Adrenal gland (tissue), 12 donors: ENCODE measurements around the gene BPIFB4. TPM values are rescaled to one million over a fixed set of nuclear protein-coding genes. Genes with fewer than 3 reads are reported as not detected.

ENCODE experiments used
- DNase-seq, 7 donors: peaks; one replicate each; pipeline ENCODE4 v3.0.0-alpha.2; 2019 to 2020
- H3K27ac ChIP-seq, 5 donors: fragments of 200-600 bp; sonication (generic) in 4 of 5; 1 replicate in 3 of 5; 2 replicates in 2 of 5; pipeline versions ENCODE4 v1.5.1 to v1.8.0; 2016 to 2020; ENCODE audit warnings: mild to moderate bottlenecking in 1 of 5
- H3K27me3 ChIP-seq: fragments of 200-600 bp; 2 replicates; pipeline ENCODE4 v1.8.0; 2021
- H3K36me3 ChIP-seq, 2 donors: fragments of 200-600 bp; replicated peaks in 1 of 2; 1 replicate in 1 of 2; 2 replicates in 1 of 2; pipeline versions ENCODE4 v1.5.1 to v1.8.0; 2018 to 2022
- H3K4me1 ChIP-seq, 2 donors: fragments of 200-600 bp; replicated peaks in 1 of 2; 1 replicate in 1 of 2; 2 replicates in 1 of 2; pipeline versions ENCODE4 v1.5.1 to v1.8.0; 2018 to 2021
- H3K4me3 ChIP-seq, 4 donors: fragments of 200-600 bp; sonication (generic) in 3 of 4; one replicate each; pipeline ENCODE4 v1.5.1; 2016 to 2018
- H3K9me3 ChIP-seq, 3 donors: fragments of 200-600 bp; sonication (generic) in 1 of 3; replicated peaks in 1 of 3; 1 replicate in 2 of 3; 2 replicates in 1 of 3; pipeline versions ENCODE4 v1.5.1 to v1.8.0; 2016 to 2021
- POLR2A ChIP-seq, 2 donors: fragments of 450-650 bp; IDR thresholded peaks; one replicate each; pipeline ENCODE4 v1.6.1; 2017; ENCODE audit warnings: antibody characterized with exemption in 2 of 2, mild to moderate bottlenecking in 2 of 2, moderate library complexity in 1 of 2
- WGBS, 4 donors: extraction: QIAGEN DNeasy Blood & Tissue Kit in 2 of 4; methylation state at CpG; one replicate each; pipeline versions ENCODE4 v1.1.5 to v1.1.7; 2013 to 2017; 5-methylcytosine and 5-hydroxymethylcytosine counted together
- intact Hi-C, 2 donors: fragments of 100-400 bp; cut with DNase I; formaldehyde crosslinking; loops; one replicate each; pipeline versions ENCODE4 v1.14.1 to v1.15.0; 2022 to 2023
- polyA plus RNA-seq, 3 donors: library from polyadenylated mRNA; stranded (reverse); fragments of 200-250 nt in 2 of 3; fragments of 350-450 nt in 1 of 3; fragmentation: Illumina TruSeq in 1 of 3; extraction: RNeasy Lipid Tissue Mini Kit (QIAGEN cat#74804) in 1 of 3; gene quantifications; one replicate each; pipeline ENCODE4 v1.2.3, GENCODE V29; 2013 to 2014
- total RNA-seq, 9 donors: library from RNA; depleted of rRNA in 4 of 9; stranded (reverse); fragments of >200 nt in 4 of 9; fragments of 120-200 nt in 1 of 9; fragmentation: NEBNext Ultra II Directional in 1 of 9; extraction: Animal tissue kit (Norgen Biotek cat#: 25700) in 1 of 9; gene quantifications; one replicate each; pipeline versions ENCODE4 v1.1.0 to v1.2.4, GENCODE V29; 2013 to 2023
- TF ChIP-seq, protein P1 (sequence below), 6 experiments: fragments of 450-650 bp in 4 of 6; fragments of 200-600 bp in 2 of 6; sonication (generic) in 1 of 6; IDR thresholded peaks; 1 replicate in 5 of 6; 2 replicates in 1 of 6; pipeline versions ENCODE4 v1.5.1 to v1.8.0; 2016 to 2021; ENCODE audit warnings: antibody characterized with exemption in 6 of 6, mild to moderate bottlenecking in 2 of 6, moderate library complexity in 1 of 6
- donor health status: healthy with polysubstance abuse.
- donor health status: Bipolar disorder and iron deficiency.
- donor health status: DM: yes; HTN: yes; CAD: no.
- donor health status: DM: no; HTN: no; CAD: no.
- donor health status: DM: no; HTN: no; CAD: no.
- donor health status: DM: yes; HTN: yes; CAD: no.

BPIFB4 gene
- total and polyA plus RNA-seq, 12 donors = 0.07 TPM; not detected in 11

DNA sequence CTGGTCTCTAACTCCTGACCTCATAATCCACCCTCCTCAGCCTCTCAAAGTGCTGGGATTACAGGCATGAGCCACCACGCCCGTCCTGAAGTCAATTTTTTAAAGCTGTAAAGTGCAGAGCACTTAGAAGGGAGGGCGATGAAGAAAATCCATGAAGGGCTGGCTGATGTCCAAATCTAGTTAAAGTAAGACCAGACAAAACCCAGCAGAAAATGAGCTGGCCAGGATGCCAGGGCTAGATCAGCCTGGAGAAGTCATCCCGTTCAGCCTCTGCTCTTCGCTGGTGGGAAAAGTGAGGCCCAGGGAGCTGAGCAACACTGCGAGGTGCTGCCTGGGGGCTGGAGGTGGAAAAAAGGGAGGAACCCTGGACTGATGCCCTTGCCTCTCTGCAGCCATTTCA, 3.1 kb downstream of the BPIFB4 start:
- H3K4me3 ChIP-seq = no peak overlapping the region
- WGBS, 4 donors = 61 to 75% (median 68%) methylated on average over 6 of the region's 6 CpGs
- no peaks in the 10 kb centered on the region for H3K36me3 ChIP-seq
- DNase-seq = no peak
- peaks cover 7% of the 10 kb centered on the region for H3K27me3 ChIP-seq
- no peak for TF ChIP-seq POLR2A (IDR thresholded peaks at IDR 0.05)
- TF ChIP-seq, protein P1, sequence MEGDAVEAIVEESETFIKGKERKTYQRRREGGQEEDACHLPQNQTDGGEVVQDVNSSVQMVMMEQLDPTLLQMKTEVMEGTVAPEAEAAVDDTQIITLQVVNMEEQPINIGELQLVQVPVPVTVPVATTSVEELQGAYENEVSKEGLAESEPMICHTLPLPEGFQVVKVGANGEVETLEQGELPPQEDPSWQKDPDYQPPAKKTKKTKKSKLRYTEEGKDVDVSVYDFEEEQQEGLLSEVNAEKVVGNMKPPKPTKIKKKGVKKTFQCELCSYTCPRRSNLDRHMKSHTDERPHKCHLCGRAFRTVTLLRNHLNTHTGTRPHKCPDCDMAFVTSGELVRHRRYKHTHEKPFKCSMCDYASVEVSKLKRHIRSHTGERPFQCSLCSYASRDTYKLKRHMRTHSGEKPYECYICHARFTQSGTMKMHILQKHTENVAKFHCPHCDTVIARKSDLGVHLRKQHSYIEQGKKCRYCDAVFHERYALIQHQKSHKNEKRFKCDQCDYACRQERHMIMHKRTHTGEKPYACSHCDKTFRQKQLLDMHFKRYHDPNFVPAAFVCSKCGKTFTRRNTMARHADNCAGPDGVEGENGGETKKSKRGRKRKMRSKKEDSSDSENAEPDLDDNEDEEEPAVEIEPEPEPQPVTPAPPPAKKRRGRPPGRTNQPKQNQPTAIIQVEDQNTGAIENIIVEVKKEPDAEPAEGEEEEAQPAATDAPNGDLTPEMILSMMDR (IDR thresholded peaks at IDR 0.05) = no peak
- H3K4me1 ChIP-seq = no peaks in the 10 kb centered on the region
- no peak overlapping the region for H3K27ac ChIP-seq
- H3K9me3 ChIP-seq = no peaks in the 10 kb centered on the region
- intact Hi-C loops = no loop called here

DNA sequence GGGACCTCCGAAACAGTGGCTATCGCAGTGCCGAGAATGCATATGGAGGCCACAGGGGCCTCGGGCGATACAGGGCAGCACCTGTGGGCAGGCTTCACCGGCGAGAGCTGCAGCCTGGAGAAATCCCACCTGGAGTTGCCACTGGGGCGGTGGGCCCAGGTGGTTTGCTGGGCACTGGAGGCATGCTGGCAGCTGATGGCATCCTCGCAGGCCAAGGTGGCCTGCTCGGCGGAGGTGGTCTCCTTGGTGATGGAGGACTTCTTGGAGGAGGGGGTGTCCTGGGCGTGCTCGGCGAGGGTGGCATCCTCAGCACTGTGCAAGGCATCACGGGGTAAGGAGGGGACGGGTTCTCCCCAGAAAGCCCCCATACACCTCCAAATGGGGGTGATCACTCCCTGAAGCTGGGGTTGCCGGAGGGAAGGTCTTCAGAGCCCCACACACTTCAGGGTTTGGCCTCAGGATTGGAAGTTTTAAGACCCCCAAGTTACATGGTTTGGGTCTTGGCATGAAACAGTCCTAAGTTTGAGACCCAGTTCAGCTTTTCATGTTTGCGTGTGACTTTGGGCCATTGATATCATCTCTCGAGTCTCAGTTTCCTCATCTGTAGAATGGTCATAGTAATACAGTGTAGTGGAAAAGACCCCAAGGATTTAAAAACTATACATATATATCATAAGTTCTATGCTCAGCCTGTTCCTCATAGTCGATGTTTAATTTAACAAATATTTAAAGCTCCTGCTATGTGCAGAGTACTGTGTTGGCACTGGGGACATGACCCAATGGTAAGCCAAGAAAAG, 4.3 kb downstream of the BPIFB4 start:
- H3K36me3 ChIP-seq = no peaks in the 10 kb centered on the region
- no peak overlapping the region for H3K27ac ChIP-seq
- TF ChIP-seq POLR2A (IDR thresholded peaks at IDR 0.05) = no peak
- TF ChIP-seq, protein P1 (IDR thresholded peaks at IDR 0.05) = no peak
- H3K4me3 ChIP-seq = no peak overlapping the region
- H3K9me3 ChIP-seq = no peaks in the 10 kb centered on the region
- intact Hi-C loops = no loop called here
- peaks cover 4% of the 10 kb centered on the region for H3K27me3 ChIP-seq
- 86 to 94% (median 88%) methylated on average over 10 to 20 of the region's 20 CpGs for WGBS, 4 donors
- no peak for DNase-seq
- H3K4me1 ChIP-seq = no peaks in the 10 kb centered on the region

DNA sequence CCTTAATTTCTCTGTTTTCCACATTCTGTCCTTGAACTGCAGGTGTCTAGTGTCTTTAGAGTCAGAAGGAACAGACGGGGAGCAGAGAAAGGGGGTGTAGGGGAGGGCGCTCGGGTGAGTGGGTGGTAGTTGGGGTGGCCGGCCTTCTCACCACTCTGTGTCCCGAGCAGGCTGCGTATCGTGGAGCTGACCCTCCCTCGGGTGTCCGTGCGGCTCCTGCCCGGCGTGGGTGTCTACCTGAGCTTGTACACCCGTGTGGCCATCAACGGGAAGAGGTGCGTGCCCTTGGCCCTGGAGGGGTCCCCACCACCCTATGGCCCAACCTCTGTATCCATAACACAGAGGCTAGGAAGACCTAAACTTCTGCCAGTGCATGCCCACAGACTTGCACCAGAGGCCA, 5.3 kb downstream of the BPIFB4 start:
- Histone ChIP-seq H3K4me1 (no peaks in the 10 kb centered on the region), H3K4me3 (no peak overlapping the region), H3K27me3 (peaks cover 4% of the 10 kb centered on the region), H3K9me3 (no peaks in the 10 kb centered on the region), H3K27ac (no peak overlapping the region), H3K36me3 (no peaks in the 10 kb centered on the region)
- DNase-seq = no peak
- WGBS, 4 donors = 87 to 94% (median 89%) methylated on average over 11 to 15 of the region's 15 CpGs
- TF ChIP-seq POLR2A (IDR thresholded peaks at IDR 0.05) = no peak
- TF ChIP-seq, protein P1 (IDR thresholded peaks at IDR 0.05) = no peak
- intact Hi-C loops = no loop called here

DNA sequence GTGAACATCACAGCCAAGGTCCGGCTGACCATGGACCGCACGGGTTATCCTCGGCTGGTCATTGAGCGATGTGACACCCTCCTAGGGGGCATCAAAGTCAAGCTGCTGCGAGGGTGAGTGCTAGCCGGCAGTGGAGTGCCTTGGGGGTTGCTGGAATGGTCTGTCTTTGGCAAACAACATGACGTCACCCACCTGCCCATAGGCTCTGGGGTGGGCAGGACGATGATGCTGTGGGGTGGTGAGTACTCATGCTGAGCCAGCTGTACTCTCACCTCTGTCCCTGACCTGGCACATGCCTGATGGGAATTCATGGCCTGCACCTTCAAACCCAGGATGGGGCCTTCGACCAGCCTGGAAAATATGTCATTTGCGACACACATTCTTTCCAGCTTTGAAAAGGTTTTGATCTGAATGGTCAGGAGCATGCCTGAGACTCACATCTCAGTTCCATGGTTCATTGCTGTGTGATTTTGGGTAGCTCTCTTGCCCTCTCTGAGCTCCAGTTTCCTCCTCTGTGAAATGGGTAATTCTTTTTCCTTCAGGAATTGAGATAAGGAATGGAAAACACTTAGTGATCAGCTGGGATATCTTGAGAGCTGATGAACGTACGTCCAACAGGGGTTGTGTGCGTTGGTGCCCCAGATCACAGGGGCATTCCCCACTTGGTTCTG, 6.7 kb downstream of the BPIFB4 start:
- Histone ChIP-seq H3K27me3 (peaks cover 4% of the 10 kb centered on the region), H3K9me3 (no peaks in the 10 kb centered on the region), H3K4me3 (no peak overlapping the region), H3K4me1 (no peaks in the 10 kb centered on the region), H3K36me3 (no peaks in the 10 kb centered on the region), H3K27ac (no peak overlapping the region)
- no peak for DNase-seq
- WGBS, 4 donors = 75 to 87% (median 83%) methylated on average over 6 to 14 of the region's 14 CpGs
- no peak for TF ChIP-seq POLR2A (IDR thresholded peaks at IDR 0.05)
- TF ChIP-seq, protein P1 (IDR thresholded peaks at IDR 0.05) = no peak
- intact Hi-C loops = no loop called here
